ENCODE data around the gene OR8D2.

Gene OR8D2

GRCh38 chr11:124320097-124320496, at the start of gene OR8D2:
Gene OR8D2, minus strand, starts transcription at chr11:124320197. Its CDS starts 0 bp downstream, at chr11:124320197.
- H2AFZ ChIP-seq (ENCODE audit: low read length, unreplicated experiment) = no peak within 1 kb of the TSS
- H3K4me1 ChIP-seq (ENCODE audit: control insufficient read depth, insufficient read depth, low read length, unreplicated experiment) = peaks cover under 1% of the 10 kb centered on the region
- no peaks in the 10 kb centered on the region for H3K27me3 ChIP-seq (ENCODE audit: insufficient read depth, low read length)
- no peak within 1 kb of the TSS for H3K4me3 ChIP-seq (ENCODE audit: low read depth, low read length)
- no peaks in the 10 kb centered on the region for H3K79me2 ChIP-seq (ENCODE audit: control insufficient read depth, insufficient read depth, low read length, unreplicated experiment)
- H3K36me3 ChIP-seq (ENCODE audit: insufficient read depth, low read length) = no peaks in the 10 kb centered on the region
- no peak within 1 kb of the TSS for H3K27ac ChIP-seq (ENCODE audit: low read depth, low read length)

GRCh38 chr11:124359566-124359965, 39.6 kb upstream of the OR8D2 start:
- H3K79me2 ChIP-seq (ENCODE audit: control insufficient read depth, insufficient read depth, low read length, unreplicated experiment) = no peaks in the 10 kb centered on the region
- peaks cover 30% of the 10 kb centered on the region; the same call in 1 of the 2 replicates for H3K27me3 ChIP-seq (ENCODE audit: insufficient read depth, low read length)
- H2AFZ ChIP-seq (ENCODE audit: low read length, unreplicated experiment) = no peak overlapping the region
- H3K4me1 ChIP-seq (ENCODE audit: control insufficient read depth, insufficient read depth, low read length, unreplicated experiment) = no peaks in the 10 kb centered on the region
- H3K27ac ChIP-seq (ENCODE audit: low read depth, low read length) = no peak overlapping the region
- no peaks in the 10 kb centered on the region for H3K36me3 ChIP-seq (ENCODE audit: insufficient read depth, low read length)
- H3K4me3 ChIP-seq (ENCODE audit: low read depth, low read length) = no peak overlapping the region

- H3K27me3 ChIP-seq (ENCODE audit: insufficient read depth, low read length) = 0 out of 2 replicates have a peak, but pooled peaks cover 2% of the 10 kb centered on the region
- H3K4me1 ChIP-seq (ENCODE audit: control insufficient read depth, insufficient read depth, low read length, unreplicated experiment) = no peaks in the 10 kb centered on the region
- no peaks in the 10 kb centered on the region for H3K79me2 ChIP-seq (ENCODE audit: control insufficient read depth, insufficient read depth, low read length, unreplicated experiment)
- no peak overlapping the region for H2AFZ ChIP-seq (ENCODE audit: low read length, unreplicated experiment)
- H3K4me3 ChIP-seq (ENCODE audit: low read depth, low read length) = no peak overlapping the region
- no peaks in the 10 kb centered on the region for H3K36me3 ChIP-seq (ENCODE audit: insufficient read depth, low read length)
- H3K27ac ChIP-seq (ENCODE audit: low read depth, low read length) = no peak overlapping the region
Observed at GRCh38 chr11:124346311-124346955, 26.4 kb upstream of the OR8D2 start.

GRCh38 chr11:124344346-124344745, 24.3 kb upstream of the OR8D2 start:
- Histone ChIP-seq H3K79me2 (ENCODE audit: control insufficient read depth, insufficient read depth, low read length, unreplicated experiment) (no peaks in the 10 kb centered on the region), H3K27ac (ENCODE audit: low read depth, low read length) (no peak overlapping the region), H3K4me3 (ENCODE audit: low read depth, low read length) (no peak overlapping the region), H3K36me3 (ENCODE audit: insufficient read depth, low read length) (no peaks in the 10 kb centered on the region), H3K4me1 (ENCODE audit: control insufficient read depth, insufficient read depth, low read length, unreplicated experiment) (no peaks in the 10 kb centered on the region), H2AFZ (ENCODE audit: low read length, unreplicated experiment) (no peak overlapping the region), H3K27me3 (ENCODE audit: insufficient read depth, low read length) (no peaks in the 10 kb centered on the region)

- H2AFZ ChIP-seq (ENCODE audit: low read length, unreplicated experiment) = no peak overlapping the region
- H3K36me3 ChIP-seq (ENCODE audit: insufficient read depth, low read length) = no peaks in the 10 kb centered on the region
- no peak overlapping the region for H3K4me3 ChIP-seq (ENCODE audit: low read depth, low read length)
Observed at GRCh38 chr11:124340142-124340447, 20.1 kb upstream of the OR8D2 start.

GRCh38 chr11:124339396-124340141, 19.6 kb upstream of the OR8D2 start:
- no peaks in the 10 kb centered on the region for H3K36me3 ChIP-seq (ENCODE audit: insufficient read depth, low read length)
- no peaks in the 10 kb centered on the region for H3K27me3 ChIP-seq (ENCODE audit: insufficient read depth, low read length)
- H2AFZ ChIP-seq (ENCODE audit: low read length, unreplicated experiment) = no peak overlapping the region
- no peaks in the 10 kb centered on the region for H3K4me1 ChIP-seq (ENCODE audit: control insufficient read depth, insufficient read depth, low read length, unreplicated experiment)
- H3K4me3 ChIP-seq (ENCODE audit: low read depth, low read length) = no peak overlapping the region
- H3K27ac ChIP-seq (ENCODE audit: low read depth, low read length) = no peak overlapping the region
- no peaks in the 10 kb centered on the region for H3K79me2 ChIP-seq (ENCODE audit: control insufficient read depth, insufficient read depth, low read length, unreplicated experiment)

More at GRCh38 chr11:124340142-124340447, 20.1 kb upstream of the OR8D2 start:
- Histone ChIP-seq H3K27me3 (ENCODE audit: insufficient read depth, low read length) (no peaks in the 10 kb centered on the region), H3K4me1 (ENCODE audit: control insufficient read depth, insufficient read depth, low read length, unreplicated experiment) (no peaks in the 10 kb centered on the region), H3K79me2 (ENCODE audit: control insufficient read depth, insufficient read depth, low read length, unreplicated experiment) (no peaks in the 10 kb centered on the region), H3K27ac (ENCODE audit: low read depth, low read length) (no peak overlapping the region)

- no peak overlapping the region for H3K4me3 ChIP-seq (ENCODE audit: low read depth, low read length)
- H3K4me1 ChIP-seq (ENCODE audit: control insufficient read depth, insufficient read depth, low read length, unreplicated experiment) = no peaks in the 10 kb centered on the region
- no peak overlapping the region for H2AFZ ChIP-seq (ENCODE audit: low read length, unreplicated experiment)
- H3K27me3 ChIP-seq (ENCODE audit: insufficient read depth, low read length) = no peaks in the 10 kb centered on the region
- no peaks in the 10 kb centered on the region for H3K36me3 ChIP-seq (ENCODE audit: insufficient read depth, low read length)
- no peaks in the 10 kb centered on the region for H3K79me2 ChIP-seq (ENCODE audit: control insufficient read depth, insufficient read depth, low read length, unreplicated experiment)
- no peak overlapping the region for H3K27ac ChIP-seq (ENCODE audit: low read depth, low read length)
Observed at GRCh38 chr11:124331873-124332272, 11.9 kb upstream of the OR8D2 start.

GRCh38 chr11:124329787-124330478, 9.9 kb upstream of the OR8D2 start:
- Histone ChIP-seq H3K27me3 (ENCODE audit: insufficient read depth, low read length) (no peaks in the 10 kb centered on the region), H3K79me2 (ENCODE audit: control insufficient read depth, insufficient read depth, low read length, unreplicated experiment) (no peaks in the 10 kb centered on the region), H3K36me3 (ENCODE audit: insufficient read depth, low read length) (no peaks in the 10 kb centered on the region), H3K4me1 (ENCODE audit: control insufficient read depth, insufficient read depth, low read length, unreplicated experiment) (no peaks in the 10 kb centered on the region), H3K4me3 (ENCODE audit: low read depth, low read length) (no peak overlapping the region), H2AFZ (ENCODE audit: low read length, unreplicated experiment) (no peak overlapping the region), H3K27ac (ENCODE audit: low read depth, low read length) (no peak overlapping the region)

- Histone ChIP-seq H3K4me1 (ENCODE audit: control insufficient read depth, insufficient read depth, low read length, unreplicated experiment) (no peaks in the 10 kb centered on the region), H3K79me2 (ENCODE audit: control insufficient read depth, insufficient read depth, low read length, unreplicated experiment) (no peaks in the 10 kb centered on the region), H3K27me3 (ENCODE audit: insufficient read depth, low read length) (no peaks in the 10 kb centered on the region), H2AFZ (ENCODE audit: low read length, unreplicated experiment) (no peak overlapping the region), H3K36me3 (ENCODE audit: insufficient read depth, low read length) (no peaks in the 10 kb centered on the region), H3K4me3 (ENCODE audit: low read depth, low read length) (no peak overlapping the region), H3K27ac (ENCODE audit: low read depth, low read length) (no peak overlapping the region)
Observed at GRCh38 chr11:124327775-124328174, 7.8 kb upstream of the OR8D2 start.

GRCh38 chr11:124322356-124322755, 2.4 kb upstream of the OR8D2 start:
- no peaks in the 10 kb centered on the region for H3K27me3 ChIP-seq (ENCODE audit: insufficient read depth, low read length)
- H3K27ac ChIP-seq (ENCODE audit: low read depth, low read length) = no peak overlapping the region
- no peaks in the 10 kb centered on the region for H3K79me2 ChIP-seq (ENCODE audit: control insufficient read depth, insufficient read depth, low read length, unreplicated experiment)
- H2AFZ ChIP-seq (ENCODE audit: low read length, unreplicated experiment) = no peak overlapping the region
- no peaks in the 10 kb centered on the region for H3K4me1 ChIP-seq (ENCODE audit: control insufficient read depth, insufficient read depth, low read length, unreplicated experiment)
- no peaks in the 10 kb centered on the region for H3K36me3 ChIP-seq (ENCODE audit: insufficient read depth, low read length)
- H3K4me3 ChIP-seq (ENCODE audit: low read depth, low read length) = no peak overlapping the region

Measured in ACC112 (cell line).